Sigmoid colon (tissue), 7 donors: ENCODE results near the gene CAB39L. TPM values are rescaled to one million over a fixed set of nuclear protein-coding genes. Genes with fewer than 3 reads are reported as not detected.

Experiments
- DNase-seq: peaks from one replicate; pipeline ENCODE4 v3.0.0-alpha.2; 2019
- H3K27ac ChIP-seq, 4 donors: fragments of 200-600 bp; sonication (generic); one replicate each; pipeline ENCODE4 v1.5.1; 2016 to 2019; ENCODE audit warnings: mild to moderate bottlenecking in 1 of 4
- H3K27me3 ChIP-seq, 3 donors: fragments of 200-600 bp; sonication (generic); one replicate each; pipeline ENCODE4 v1.5.1; 2019; ENCODE audit warnings: mild to moderate bottlenecking in 1 of 3
- H3K36me3 ChIP-seq, 4 donors: fragments of 200-600 bp; sonication (generic); one replicate each; pipeline ENCODE4 v1.5.1; 2016 to 2019
- H3K4me1 ChIP-seq, 4 donors: fragments of 200-600 bp; sonication (generic); one replicate each; pipeline ENCODE4 v1.5.1; 2017 to 2019
- H3K4me3 ChIP-seq, 4 donors: fragments of 200-600 bp; sonication (generic); one replicate each; pipeline ENCODE4 v1.5.1; 2017 to 2019; ENCODE audit warnings: mild to moderate bottlenecking in 2 of 4, moderate library complexity in 1 of 4
- H3K9me3 ChIP-seq, 4 donors: fragments of 200-600 bp in 3 of 4; sonication (generic) in 3 of 4; one replicate each; pipeline versions ENCODE4 v1.5.1 to v1.6.1; 2013 to 2019
- CTCF ChIP-seq, 4 experiments: fragments of 450-650 bp in 3 of 4; fragments of 200-600 bp in 1 of 4; IDR thresholded peaks; one replicate each; pipeline ENCODE4 v1.5.1; 2016 to 2019; ENCODE audit warnings: antibody characterized with exemption in 4 of 4, mild to moderate bottlenecking in 3 of 4, moderate library complexity in 2 of 4
- EP300 ChIP-seq, 4 donors: sonication (generic); formaldehyde crosslinking; IDR thresholded peaks; one replicate each; pipeline ENCODE4 v1.6.1; 2017; ENCODE audit warnings: antibody characterized with exemption in 4 of 4
- POLR2A ChIP-seq, 2 donors: fragments of 450-650 bp; IDR thresholded peaks; one replicate each; pipeline ENCODE4 v1.6.1; 2016; ENCODE audit warnings: antibody characterized with exemption in 2 of 2, mild to moderate bottlenecking in 2 of 2, moderate library complexity in 2 of 2
- POLR2AphosphoS5 ChIP-seq, 4 donors: sonication (generic); formaldehyde crosslinking; IDR thresholded peaks; one replicate each; pipeline ENCODE4 v1.6.1; 2017; ENCODE audit warnings: antibody characterized with exemption in 4 of 4
- whole genome bisulfite sequencing, 2 donors: extraction: QIAGEN DNeasy Blood & Tissue Kit; methylation state at CpG; one replicate each; pipeline ENCODE4 v1.1.7; 2013; 5-methylcytosine and 5-hydroxymethylcytosine counted together
- intact Hi-C: fragments of 100-400 bp; cut with DNase I; formaldehyde crosslinking; loops from one replicate; pipeline ENCODE4 v1.15.1; 2023
- polyA plus RNA-seq, 3 donors: library from polyadenylated mRNA; stranded (reverse); fragments of 200-250 nt; gene quantifications; one replicate each; pipeline ENCODE4 v1.2.3, GENCODE V29; 2013
- total RNA-seq, 4 donors: library from RNA; depleted of rRNA; stranded (reverse); fragments of >200 nt; gene quantifications; one replicate each; pipeline ENCODE4 v1.1.0, GENCODE V29; 2016
- donor health status: healthy with polysubstance abuse.
- donor health status: Bipolar disorder and iron deficiency.
- donor health status: healthy.

CAB39L gene
- total and polyA plus RNA-seq, 7 donors, result 5.5 to 180 (median 121) TPM

- 91 to 95% methylated on average over 5 of the region's 5 CpGs for WGBS, 2 donors
- intact Hi-C loops, result no loop called here
- DNase-seq, result no peak
- Histone ChIP-seq H3K27ac (peak overlapping the region in 2 of 4 donors; percentile 82 to 85), H3K36me3 (peaks cover 0 to 39% (median 3%) of the 10 kb centered on the region in 4 donors), H3K4me3 (no peak overlapping the region), H3K4me1 (peaks cover 0 to 46% (median 33%) of the 10 kb centered on the region in 4 donors), H3K27me3 (no peaks in the 10 kb centered on the region), H3K9me3 (no peaks in the 10 kb centered on the region)
- TF ChIP-seq EP300 (IDR thresholded peaks at IDR 0.05) (no peak), POLR2AphosphoS5 (IDR thresholded peaks at IDR 0.05) (no peak), POLR2A (IDR thresholded peaks at IDR 0.05) (no peak), CTCF (IDR thresholded peaks at IDR 0.05) (no peak)
Measured at GRCh38 chr13:49315756-49316482, 127.9 kb downstream of the CAB39L start.

GRCh38 chr13:49315036-49315565 lies 128.8 kb downstream of the CAB39L start:
- Histone ChIP-seq H3K4me1 (peaks cover 0 to 46% (median 30%) of the 10 kb centered on the region in 4 donors), H3K27ac (peak overlapping the region; percentile 73 to 85 (median 79)), H3K9me3 (no peaks in the 10 kb centered on the region), H3K36me3 (peaks cover 0 to 47% (median 9%) of the 10 kb centered on the region in 4 donors), H3K27me3 (no peaks in the 10 kb centered on the region), H3K4me3 (no peak overlapping the region)
- intact Hi-C loops, result no loop called here
- WGBS, 2 donors, result 93 to 96% methylated on average over 3 of the region's 3 CpGs
- DNase-seq, result no peak
- TF ChIP-seq POLR2AphosphoS5 (IDR thresholded peaks at IDR 0.05), result no peak
- TF ChIP-seq EP300 (IDR thresholded peaks at IDR 0.05), result no peak
- no peak for TF ChIP-seq POLR2A (IDR thresholded peaks at IDR 0.05)
- TF ChIP-seq CTCF (IDR thresholded peaks at IDR 0.05), result no peak

- WGBS, 2 donors, result 80 to 82% methylated on average over 6 of the region's 6 CpGs
- intact Hi-C loops, result loop anchor here (5.0 kb wide), 1 partner anchor 43 kb away; no protein-coding TSS in a partner anchor
- H3K36me3 ChIP-seq, result peaks cover 0 to 51% (median 13%) of the 10 kb centered on the region in 4 donors
- H3K9me3 ChIP-seq, result no peaks in the 10 kb centered on the region
- no peak overlapping the region for H3K4me3 ChIP-seq
- H3K4me1 ChIP-seq, result peaks cover 0 to 46% (median 29%) of the 10 kb centered on the region in 4 donors
- DNase-seq, result no peak
- peak overlapping the region; percentile 73 to 85 (median 79) for H3K27ac ChIP-seq
- H3K27me3 ChIP-seq, result no peaks in the 10 kb centered on the region
- TF ChIP-seq CTCF (IDR thresholded peaks at IDR 0.05), result no peak
- no peak for TF ChIP-seq POLR2AphosphoS5 (IDR thresholded peaks at IDR 0.05)
- no peak for TF ChIP-seq EP300 (IDR thresholded peaks at IDR 0.05)
- no peak for TF ChIP-seq POLR2A (IDR thresholded peaks at IDR 0.05)
Measured at GRCh38 chr13:49314344-49314882, 129.5 kb downstream of the CAB39L start.

DNA sequence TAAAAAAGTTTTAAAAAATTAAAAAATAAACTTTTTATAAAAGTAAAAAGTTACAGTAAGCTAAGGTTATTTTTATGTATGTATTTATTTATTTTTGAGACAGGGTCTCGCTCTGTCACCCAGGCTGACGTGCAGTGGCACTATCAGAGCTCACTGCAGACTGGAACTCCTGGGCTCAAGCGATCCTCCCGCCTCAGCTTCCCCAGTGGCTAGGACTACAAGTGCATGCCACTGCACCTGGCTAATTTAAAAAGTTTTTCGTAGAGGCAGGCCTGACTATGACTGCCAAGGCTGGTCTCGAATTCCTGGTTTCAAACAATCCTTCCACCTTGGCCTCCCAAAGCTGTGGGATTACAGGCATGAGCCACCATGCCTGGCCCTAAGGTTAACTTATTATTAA lies 132.0 kb downstream of the CAB39L start:
- H3K27ac ChIP-seq, result peak overlapping the region in 1 of 4 donors; percentile 85
- 95 to 96% methylated on average over 6 of the region's 6 CpGs for WGBS, 2 donors
- intact Hi-C loops, result loop anchor here (5.0 kb wide), 1 partner anchor 45 kb away; no protein-coding TSS in a partner anchor

More for the DNA sequence above, 132.0 kb downstream of the CAB39L start:
- Histone ChIP-seq H3K4me1 (peaks cover 0 to 68% (median 54%) of the 10 kb centered on the region in 4 donors), H3K9me3 (no peaks in the 10 kb centered on the region), H3K27me3 (no peaks in the 10 kb centered on the region), H3K36me3 (peaks cover 0 to 38% (median 13%) of the 10 kb centered on the region in 4 donors), H3K4me3 (no peak overlapping the region)
- DNase-seq, result no peak
- TF ChIP-seq POLR2A (IDR thresholded peaks at IDR 0.05), result no peak
- TF ChIP-seq POLR2AphosphoS5 (IDR thresholded peaks at IDR 0.05), result no peak
- TF ChIP-seq EP300 (IDR thresholded peaks at IDR 0.05), result no peak
- no peak for TF ChIP-seq CTCF (IDR thresholded peaks at IDR 0.05)
